GM21717 (cell line): Measurements from ENCODE around the gene CBFA2T3.
"Not testable (repeated sequence)": the region's sequence is repeated elsewhere in the genome, so short reads cannot be mapped to it uniquely, and the experiment has no call there.

ENCODE experiments used
- ATAC-seq: cut with Tn5 transposase; IDR thresholded peaks from one replicate; pipeline ENCODE4 v1.9.1; 2021; ENCODE audit warnings: mild to moderate bottlenecking, moderate library complexity; ENCODE audit not compliant: unreplicated experiment

The CBFA2T3 gene

DNA sequence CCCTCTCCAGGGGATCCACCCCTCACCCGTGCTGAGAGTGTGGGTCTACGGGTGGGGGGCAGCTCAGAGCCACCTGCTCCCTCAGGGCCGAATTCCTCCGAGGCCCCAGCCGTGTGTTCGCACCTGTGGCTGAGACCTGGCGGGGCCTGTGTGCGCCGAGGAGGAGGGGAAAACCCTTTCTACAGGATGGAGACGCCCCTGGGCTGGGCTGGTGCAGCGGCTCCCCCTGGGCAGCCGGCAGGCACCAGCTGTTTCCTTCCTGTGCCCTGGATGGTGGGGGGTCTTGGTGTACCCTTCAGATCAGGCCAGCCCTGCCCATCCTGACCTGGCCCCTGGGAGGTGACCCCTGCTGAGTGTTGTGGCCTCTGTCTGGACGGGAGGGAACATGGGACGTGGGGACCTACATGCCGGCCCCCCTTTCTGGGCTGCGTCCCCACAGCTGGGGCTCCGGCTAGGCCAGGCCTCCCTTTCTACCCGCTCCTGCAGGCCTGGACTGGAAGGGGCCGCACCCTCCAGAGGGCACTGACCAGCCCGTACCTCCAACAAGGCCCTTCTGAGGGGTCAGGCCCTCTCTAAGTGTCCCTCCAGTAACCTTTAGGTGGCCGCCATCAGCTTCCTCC lies 82.2 kb downstream of the CBFA2T3 start:
- no peak for ATAC-seq

DNA sequence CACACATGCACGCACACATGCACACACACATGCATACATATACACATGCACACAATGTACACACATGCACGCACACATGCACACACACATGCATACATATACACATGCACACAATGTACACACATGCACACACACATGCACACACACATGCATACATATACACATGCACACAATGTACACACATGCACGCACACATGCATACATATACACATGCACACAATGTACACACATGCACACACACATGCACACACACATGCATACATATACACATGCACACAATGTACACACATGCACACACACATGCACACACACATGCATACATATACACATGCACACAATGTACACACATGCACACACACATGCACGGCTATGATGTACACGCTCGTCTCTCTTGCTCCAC lies 82.7 kb downstream of the CBFA2T3 start:
- ATAC-seq, result not testable (repeated sequence)

DNA sequence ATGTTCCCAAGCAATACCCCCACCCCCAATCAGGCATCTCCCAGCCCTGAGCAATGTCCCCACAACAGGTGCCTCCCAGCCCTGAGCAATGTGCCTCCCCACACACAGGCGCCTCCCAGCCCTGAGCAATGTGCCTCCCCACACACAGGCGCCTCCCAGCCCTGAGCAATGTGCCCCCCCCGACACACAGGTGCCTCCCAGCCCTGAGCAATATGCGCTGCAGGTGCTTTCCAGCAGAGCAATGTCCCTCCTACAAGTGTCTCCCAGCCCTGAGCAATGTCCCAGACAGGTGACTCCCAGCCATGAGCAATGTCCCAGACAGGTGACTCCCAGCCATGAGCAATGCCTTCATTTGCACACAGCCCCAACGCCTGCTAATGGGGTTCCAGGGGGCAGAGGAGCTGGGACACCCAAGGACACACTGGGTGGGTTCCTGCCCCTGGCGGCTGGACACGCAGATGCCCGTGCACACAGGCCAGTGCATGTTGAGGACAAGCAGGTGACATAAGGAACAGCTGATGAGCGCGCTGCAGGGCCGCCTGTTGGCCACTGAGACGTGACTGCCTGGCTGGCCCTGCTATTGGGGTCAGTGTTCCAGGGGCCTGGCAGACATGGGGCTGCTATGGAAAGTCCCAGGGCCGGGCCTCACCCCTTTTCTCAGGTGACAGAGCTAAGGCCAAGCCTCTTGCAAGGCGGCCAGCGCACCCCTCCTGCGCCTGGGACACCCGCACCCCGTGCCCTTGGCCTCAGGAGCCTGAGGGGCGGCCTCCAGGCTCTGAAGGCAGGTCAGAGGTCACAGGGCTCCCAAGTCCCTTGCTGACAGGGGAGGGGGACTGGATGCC lies 83.7 kb downstream of the CBFA2T3 start:
- no peak for ATAC-seq

DNA sequence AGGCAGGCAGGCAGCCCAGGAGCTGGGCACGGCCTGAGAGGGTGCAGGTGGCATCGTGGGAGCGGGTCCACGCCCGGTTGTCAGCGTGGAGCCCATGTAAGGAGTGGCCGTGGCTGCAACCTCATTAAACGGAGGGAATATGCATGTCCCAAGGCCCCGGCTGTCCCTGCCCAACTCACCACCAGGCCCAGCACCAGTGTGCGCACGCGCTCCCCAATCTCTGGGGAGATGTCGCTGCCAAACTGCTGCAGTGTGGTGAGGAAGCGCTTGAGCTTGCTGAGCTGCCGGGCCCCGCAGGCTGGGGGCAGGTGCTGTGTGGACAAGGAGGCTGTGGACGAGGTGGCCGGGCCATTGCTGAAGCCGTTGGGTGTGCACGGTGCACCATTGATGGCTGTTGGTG lies 84.9 kb downstream of the CBFA2T3 start:
- ATAC-seq, result no peak

DNA sequence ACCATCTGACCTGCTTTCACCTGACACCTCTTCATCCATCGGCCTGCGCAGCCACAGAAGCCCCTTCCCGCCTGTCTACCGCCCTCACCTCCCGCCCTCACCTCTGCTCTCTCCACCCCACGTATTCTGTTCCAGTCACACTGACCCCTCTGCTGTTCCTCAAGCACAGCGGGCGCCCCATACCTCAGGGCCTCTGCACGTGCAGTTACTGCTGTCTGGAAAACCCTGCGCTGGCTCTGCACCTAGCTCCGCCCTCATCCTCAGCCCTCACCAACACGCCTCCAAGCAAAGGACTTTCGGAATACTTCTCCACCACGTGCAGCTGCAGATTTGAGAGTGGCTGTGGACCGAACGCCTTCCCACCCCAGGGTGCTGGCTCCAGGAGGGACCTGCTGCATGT lies 85.9 kb downstream of the CBFA2T3 start:
- no peak for ATAC-seq

DNA sequence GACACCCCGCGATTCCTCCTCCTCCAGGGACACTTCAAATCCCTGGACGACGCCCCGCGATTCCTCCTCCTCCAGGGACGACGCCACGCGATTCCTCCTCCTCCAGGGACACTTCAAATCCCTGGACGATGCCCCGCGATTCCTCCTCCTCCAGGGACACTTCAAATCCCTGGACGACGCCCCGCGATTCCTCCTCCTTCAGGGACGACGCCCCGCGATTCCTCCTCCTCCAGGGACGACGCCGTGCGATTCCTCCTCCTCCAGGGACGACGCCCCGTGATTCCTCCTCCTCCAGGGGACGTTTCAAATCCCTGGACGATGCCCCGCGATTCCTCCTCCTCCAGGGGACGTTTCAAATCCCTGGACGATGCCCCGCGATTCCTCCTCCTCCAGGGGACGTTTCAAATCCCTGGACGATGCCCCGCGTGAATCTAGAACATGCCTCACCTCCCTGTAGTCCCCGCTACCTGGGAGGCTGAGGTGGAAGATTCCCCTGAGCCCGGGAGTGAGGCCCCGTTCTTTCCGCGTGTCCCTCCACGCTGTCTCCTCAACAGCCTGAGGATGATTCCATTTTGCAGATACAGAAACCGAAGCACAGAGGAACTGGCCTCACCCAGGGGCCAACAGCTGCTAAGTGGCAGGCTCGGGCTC lies 87.2 kb downstream of the CBFA2T3 start:
- not testable (repeated sequence) for ATAC-seq

DNA sequence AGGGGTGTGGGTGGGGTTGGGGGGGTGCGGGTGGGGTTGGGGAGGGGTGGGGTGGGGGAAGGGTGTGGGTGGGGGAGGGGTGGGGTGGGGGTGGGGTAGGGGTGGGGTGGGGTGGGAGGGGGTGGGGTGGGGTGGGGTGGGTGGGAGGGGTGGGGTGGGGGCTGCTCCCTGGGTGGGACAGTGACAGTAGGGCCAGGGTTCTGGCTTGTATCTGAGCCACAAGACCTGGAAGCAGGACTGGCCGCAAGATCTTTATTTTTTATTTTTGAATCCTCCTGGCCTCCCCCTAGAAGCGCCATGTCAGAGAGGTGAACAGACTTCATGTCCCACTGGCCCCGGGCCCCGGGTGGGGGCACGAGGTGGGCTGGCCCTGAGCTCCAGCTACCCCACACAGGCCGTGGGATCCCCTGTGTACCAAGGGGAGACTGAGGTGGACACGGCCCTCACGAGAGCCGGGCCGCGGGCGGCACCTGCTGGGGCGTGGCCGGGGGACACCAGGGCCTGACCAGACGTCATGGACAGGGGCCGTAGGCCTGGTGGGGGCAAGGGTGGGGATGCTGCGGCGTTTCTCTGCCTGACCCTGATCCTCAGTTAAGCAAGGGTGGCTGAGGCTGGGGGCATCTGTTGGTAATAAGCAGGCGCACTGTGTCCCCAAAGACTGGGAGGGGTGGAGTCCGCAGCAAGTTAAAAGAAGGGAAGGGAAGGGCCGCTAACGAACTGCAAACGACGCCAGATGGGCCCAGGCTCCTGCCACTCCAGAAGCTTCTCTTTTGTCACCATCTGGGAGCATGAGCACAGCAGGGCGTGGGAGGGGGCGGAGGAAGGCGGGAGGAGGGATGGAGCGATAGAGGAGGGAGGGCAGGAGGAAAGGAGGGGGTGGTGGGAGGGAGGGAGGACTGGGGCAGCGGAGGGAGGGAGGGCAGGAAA lies 88.3 kb downstream of the CBFA2T3 start:
- ATAC-seq, result no peak

DNA sequence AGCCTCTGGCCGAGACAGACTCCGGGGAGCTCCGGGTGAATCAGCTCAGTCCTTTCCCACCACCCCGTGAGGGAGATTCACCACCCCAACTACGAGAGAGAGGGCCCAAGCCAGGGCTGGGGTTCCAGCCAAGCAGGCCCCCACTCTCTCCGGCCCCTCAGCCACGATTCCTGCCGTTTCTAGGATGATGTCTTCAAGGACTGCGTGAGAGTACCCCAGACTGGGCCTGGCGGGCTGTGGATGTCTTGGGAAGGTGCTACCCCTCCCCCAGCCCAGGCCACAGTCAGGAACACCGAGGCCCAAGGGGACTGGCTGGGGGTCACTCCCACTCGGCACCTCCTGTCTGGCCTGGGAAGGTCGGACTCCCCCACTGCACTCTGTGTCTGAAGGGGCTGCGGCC lies 89.0 kb downstream of the CBFA2T3 start:
- ATAC-seq, result no peak

DNA sequence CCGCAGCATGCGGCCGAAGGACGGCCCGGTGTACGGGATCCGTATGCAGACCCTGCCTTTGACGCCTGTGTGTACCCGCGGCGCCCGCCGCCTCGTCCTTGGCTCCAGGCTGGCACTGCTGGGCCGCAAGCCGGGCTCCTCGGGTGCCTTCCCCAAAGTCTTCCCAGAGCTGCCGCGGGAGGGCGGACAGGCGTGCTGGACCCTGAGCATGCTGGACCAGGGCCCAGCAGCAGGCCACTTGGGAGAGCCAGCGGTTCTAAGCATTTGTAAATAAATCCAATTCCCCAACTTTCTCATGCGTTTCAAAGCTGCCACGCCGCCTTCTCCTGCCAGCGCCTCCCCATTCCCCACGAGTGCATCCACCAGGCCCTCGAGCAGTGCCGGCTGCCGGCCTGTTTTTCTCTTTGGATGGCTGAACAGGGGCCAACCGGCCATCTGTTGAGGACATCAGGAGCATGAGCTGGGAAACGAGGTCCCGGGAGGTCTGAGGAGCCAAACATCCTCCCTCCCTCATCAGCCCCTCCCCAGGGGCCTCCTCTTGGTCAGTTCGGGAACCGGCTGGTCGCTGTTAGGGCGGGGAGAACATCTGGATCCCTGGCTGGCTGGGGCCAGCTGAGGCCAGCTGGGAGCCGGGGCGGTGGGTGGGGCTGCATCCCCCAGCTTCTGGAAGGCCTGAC lies 90.0 kb downstream of the CBFA2T3 start:
- no peak for ATAC-seq

DNA sequence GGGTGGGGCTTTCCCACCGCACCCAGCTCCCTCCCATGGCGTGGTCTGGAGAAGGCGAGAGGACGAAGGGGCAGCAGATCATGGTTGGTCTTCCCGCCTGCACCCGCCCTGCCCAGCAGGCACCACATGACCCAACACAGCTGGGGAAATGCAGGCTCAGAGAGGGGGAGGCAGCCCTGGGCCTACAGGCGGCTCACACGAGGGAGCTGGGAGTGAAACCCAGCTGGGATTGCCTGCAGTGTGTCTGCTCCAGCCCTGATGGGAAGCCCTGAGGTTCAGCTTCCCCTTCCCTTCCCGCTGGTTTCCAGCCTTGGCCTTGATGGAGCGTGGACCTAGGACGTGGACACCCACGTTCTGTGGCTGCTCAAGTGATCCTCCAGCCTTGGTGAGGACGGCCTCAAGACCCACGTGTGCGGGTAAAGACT lies 90.6 kb downstream of the CBFA2T3 start:
- no peak for ATAC-seq

DNA sequence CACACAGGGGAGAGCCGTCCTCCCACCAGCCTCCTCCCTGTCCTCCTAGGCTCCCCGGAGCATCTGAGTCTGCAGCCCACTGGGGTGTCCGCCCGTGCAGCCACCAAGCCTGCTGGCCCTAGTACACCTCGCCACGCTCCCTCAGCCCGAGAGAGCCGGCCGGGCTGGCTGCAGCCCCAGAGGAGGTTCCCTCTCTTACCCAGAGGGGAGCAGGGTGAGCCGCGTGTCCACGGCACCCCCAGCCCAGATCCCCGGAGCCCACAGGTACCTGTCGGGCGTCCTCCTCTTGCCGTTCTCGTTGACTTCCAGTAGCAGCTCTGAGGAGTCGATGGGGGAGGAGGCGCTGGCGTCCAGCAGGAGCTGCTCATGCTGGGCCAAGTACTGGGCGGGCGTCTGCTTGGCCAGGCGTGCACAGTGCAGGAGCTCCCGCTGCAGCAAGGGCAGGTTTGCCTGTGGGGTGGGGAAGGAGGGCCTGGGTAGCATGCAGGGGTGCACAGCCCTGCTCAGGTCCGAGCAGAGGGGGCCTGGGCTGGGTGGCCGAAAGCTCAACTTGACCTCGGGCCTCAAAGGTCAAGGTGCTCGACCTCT lies 91.2 kb downstream of the CBFA2T3 start:
- ATAC-seq, result no peak

DNA sequence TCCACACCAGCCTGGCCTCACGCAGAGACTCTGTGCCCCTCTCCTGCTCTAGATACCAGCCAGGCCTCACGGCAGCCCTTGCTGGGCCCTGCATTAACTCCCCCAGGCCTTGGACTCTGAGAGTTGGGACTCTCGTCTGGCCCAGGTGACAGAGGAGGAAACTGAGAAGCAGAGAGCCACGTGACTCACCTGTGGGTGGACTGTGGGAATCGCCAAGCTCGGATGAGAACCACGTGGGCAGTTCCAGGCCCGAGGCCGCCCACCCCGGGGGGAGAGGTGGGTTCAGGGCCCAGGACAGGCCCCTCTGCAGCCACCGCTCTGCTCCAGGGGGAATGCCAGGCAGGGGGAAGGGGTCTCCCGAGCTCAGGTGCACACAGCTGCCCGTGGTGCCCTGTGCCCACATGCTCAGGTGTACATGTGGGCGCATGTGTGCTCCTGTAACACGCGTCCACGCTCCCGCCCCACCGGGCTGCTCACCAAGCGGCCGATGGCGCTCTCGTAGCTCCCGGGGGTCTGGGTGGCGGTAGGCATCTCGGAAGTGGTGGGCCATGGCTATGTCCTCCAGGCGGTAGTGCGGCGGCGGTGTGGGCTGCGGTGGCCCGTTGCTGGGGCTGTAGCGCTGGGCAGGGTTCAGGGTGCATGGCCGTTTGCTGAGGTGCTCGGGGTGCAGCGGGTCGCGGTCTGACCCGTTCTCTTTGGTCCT lies 92.3 kb downstream of the CBFA2T3 start:
- ATAC-seq, result no peak

DNA sequence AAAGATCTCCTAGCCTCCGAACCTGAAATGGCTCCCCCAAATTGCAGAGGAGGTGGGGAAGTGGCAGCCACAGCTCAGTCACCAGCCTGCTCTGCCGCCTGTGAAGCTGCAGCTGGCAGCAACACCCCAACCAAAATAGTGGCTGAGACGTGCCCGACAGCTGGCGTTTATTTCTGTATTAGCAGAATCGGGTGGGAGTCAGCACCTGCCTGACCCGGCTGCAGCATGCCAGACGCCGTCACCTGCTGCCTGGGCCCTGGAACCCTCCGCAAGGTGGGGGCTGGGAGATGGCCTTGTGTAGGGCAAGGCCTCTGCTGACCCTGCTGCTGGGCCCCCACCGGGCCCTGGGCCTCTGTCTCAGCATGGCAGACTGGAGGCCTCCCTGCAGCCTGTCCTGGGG lies 93.1 kb downstream of the CBFA2T3 start:
- no peak for ATAC-seq

DNA sequence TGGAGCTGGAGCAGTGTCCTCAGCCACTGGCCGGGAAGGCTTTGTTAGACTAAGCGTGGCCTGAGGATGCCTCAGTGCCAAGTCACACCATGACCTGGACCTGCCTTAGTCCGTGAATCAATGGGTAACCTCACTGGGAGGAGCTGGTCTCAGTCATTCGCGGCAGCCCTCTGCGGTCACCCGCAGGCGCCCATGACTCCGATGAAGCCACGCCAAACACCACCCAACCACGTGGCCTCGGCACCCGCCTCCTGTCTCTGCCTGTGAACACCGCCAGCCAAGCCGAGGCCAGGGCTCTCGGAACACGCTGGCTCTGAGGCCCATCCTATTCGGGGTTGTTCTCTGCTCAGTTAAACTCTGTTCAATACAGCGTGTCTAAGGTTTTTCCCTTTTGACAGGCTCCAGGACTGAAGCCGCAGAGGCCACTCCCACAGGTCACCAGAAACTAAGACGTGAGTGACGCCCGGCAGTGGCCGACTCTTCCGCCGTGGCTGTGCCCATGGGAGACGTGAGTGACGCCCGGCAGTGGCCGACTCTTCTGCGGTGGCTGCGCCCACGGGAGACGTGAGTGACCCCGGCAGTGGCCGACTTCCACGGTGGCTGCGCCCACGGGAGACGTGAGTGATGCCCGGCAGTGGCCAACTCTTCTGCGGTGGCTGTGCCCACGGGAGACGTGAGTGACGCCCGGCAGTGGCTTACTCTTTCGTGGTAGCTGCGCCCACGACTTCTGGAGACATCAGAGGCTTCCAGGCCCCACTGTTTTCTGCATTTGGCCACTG lies 93.7 kb downstream of the CBFA2T3 start:
- no peak for ATAC-seq

DNA sequence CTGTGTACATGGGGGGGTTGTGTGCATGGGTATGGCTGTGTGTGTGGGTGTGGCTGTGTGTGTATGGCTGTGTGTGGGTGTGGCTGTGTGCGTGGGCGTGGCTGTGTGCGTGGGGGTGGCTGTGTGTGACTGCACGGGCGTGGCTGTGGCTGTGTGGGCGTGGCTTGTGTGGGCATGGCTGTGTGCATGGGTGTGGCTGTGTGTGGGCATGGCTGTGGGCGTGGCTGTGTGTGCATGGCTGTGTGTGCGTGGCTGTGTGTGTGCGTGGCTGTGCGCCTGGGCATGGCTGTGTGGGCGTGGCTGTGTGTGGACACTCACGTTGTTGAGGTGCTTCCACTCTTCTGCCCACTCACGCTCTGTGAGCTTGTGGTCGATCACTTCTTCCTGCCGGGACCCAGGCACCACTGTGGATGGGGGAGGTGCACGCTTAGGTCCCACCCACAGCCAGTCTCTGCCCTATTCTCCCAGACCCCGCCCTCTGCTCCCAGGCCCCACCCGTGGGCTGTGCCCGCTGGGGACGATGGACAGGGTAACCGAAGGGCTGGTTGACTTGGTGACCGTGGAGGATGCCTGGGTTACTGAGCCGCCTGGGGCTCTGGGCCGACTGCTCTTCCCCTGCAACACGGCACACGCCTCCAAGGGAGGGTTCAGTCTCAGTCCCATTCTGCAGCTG lies 94.5 kb downstream of the CBFA2T3 start:
- ATAC-seq, result no peak

DNA sequence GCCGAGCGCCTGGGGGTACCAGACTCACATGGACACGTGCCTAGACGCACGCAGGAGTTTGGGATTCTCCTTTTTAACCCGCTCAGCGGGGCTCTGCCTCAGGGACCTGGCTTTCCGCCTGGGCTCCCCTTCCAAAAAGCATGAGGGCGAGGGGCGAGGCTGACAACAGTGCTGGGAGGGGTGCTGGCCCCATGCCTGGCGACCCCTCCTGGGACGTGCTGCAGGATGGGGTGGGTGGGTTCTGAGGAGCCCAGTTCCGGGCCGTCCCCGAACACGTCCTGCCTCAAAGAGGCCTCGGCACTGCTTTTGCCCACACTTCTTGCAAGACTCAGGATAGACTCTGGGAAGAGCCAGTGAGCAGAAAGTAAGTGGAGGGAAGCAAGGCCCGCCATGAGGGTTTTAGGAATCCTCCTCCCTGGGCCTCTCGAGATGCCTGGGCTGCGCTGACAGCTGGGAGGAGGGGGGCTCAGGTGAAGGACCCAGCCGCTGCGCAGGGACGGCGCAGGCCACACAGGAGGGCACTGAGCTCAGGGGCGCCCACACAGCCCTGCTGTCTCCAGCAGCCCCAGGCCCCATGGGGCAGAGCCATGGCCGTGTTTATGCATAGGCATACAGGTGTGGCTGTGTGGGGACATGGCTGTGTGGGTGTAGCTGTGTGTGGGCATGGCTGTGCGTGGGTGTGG lies 95.2 kb downstream of the CBFA2T3 start:
- ATAC-seq, result no peak

DNA sequence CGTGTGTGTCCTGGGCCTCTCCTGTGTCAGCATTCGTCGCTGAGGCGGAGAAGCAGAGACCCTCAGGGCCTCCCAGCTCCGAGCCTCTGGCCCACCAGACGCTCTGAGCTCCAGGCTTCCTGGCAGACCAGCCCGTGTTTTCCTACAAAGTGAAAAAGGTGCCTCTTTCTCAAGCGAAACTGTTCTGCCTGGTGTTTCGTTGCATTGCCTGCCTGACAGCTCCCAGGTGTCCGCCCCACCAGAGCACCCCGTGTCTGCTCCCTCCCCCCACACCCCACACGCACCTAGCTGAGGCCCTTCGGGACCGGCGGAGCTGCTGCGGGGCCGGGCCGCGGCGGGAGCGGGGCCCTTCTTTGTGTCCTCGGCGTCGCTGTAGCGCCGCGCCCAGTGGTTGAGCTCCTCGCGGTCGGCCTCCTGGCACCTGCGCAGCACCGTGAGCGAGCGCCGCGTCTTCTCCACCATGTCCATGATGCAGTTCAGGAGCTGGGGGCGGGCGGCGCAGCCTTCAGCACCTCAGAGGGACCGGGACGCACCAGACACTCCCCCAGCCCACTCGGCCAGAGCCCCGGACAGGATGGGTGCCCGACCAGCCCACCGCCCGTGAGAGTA lies 95.9 kb downstream of the CBFA2T3 start:
- no peak for ATAC-seq
